ENCODE data around the gene SLC4A2.

SLC4A2 gene

GRCh38 chr7:151091988-151092387 lies 32.6 kb downstream of the SLC4A2 start:
- Histone ChIP-seq H3K79me2 (ENCODE audit: insufficient read depth, low read length) (peaks cover 88% of the 10 kb centered on the region), H3K36me3 (ENCODE audit: insufficient read depth, low read length) (no peaks in the 10 kb centered on the region), H3K4me1 (ENCODE audit: insufficient read depth, low read length, poor library complexity, severe bottlenecking) (peaks cover 22% of the 10 kb centered on the region), H3F3A (ENCODE audit: low read depth) (no peaks in the 10 kb centered on the region), H2AFZ (ENCODE audit: low read length) (no peak overlapping the region), H3K4me3 (ENCODE audit: low read length, poor library complexity, severe bottlenecking) (no peak overlapping the region), H3K4me2 (ENCODE audit: low read depth, low read length, poor library complexity, severe bottlenecking) (no peak overlapping the region), H3K9me3 (ENCODE audit: insufficient read depth, low read depth, low read length) (no peaks in the 10 kb centered on the region), H3K27me3 (ENCODE audit: insufficient read depth, low read length, poor library complexity, severe bottlenecking) (no peaks in the 10 kb centered on the region), H4K20me1 (ENCODE audit: insufficient read depth, low read length, poor library complexity, severe bottlenecking) (peaks cover 68% of the 10 kb centered on the region), H3K9ac (ENCODE audit: low read depth, low read length, poor library complexity, severe bottlenecking) (no peak overlapping the region), H3K9me2 (replicated peaks; ENCODE audit: low read depth, low read length) (no peaks in the 10 kb centered on the region)
- TF ChIP-seq, protein P1, sequence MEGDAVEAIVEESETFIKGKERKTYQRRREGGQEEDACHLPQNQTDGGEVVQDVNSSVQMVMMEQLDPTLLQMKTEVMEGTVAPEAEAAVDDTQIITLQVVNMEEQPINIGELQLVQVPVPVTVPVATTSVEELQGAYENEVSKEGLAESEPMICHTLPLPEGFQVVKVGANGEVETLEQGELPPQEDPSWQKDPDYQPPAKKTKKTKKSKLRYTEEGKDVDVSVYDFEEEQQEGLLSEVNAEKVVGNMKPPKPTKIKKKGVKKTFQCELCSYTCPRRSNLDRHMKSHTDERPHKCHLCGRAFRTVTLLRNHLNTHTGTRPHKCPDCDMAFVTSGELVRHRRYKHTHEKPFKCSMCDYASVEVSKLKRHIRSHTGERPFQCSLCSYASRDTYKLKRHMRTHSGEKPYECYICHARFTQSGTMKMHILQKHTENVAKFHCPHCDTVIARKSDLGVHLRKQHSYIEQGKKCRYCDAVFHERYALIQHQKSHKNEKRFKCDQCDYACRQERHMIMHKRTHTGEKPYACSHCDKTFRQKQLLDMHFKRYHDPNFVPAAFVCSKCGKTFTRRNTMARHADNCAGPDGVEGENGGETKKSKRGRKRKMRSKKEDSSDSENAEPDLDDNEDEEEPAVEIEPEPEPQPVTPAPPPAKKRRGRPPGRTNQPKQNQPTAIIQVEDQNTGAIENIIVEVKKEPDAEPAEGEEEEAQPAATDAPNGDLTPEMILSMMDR (conservative IDR thresholded peaks at IDR 0.05; ENCODE audit: low read length) = no peak
- TF ChIP-seq EZH2phosphoT487 (IDR thresholded peaks at IDR 0.05; ENCODE audit: borderline replicate concordance) = no peak

DNA sequence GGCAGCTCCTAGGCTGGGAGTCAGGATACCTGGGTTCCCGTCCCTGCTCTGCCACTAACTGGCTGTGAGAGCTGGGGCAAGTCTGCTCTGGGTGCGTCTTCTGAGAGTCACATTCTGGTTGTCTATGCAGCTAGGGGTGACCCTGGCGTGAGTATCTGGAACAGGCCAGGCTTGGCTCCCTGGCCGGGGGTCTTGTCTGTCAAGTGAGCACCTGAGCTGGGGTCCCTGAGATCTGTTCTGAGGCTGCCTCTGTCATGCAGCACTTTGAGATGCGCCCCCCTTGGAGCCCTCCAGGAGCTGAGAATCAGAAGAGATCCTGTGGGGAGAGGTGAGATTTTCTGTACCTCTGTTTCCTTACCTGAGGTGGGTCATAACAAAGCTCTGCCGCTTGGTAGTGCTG lies 34.4 kb downstream of the SLC4A2 start:
- Histone ChIP-seq H3F3A (ENCODE audit: low read depth) (no peaks in the 10 kb centered on the region), H3K4me1 (ENCODE audit: insufficient read depth, low read length, poor library complexity, severe bottlenecking) (peaks cover 9% of the 10 kb centered on the region), H3K4me2 (ENCODE audit: low read depth, low read length, poor library complexity, severe bottlenecking) (no peak overlapping the region), H3K9me3 (ENCODE audit: insufficient read depth, low read depth, low read length) (no peaks in the 10 kb centered on the region), H3K9ac (ENCODE audit: low read depth, low read length, poor library complexity, severe bottlenecking) (no peak overlapping the region), H3K36me3 (ENCODE audit: insufficient read depth, low read length) (no peaks in the 10 kb centered on the region), H3K9me2 (replicated peaks; ENCODE audit: low read depth, low read length) (no peaks in the 10 kb centered on the region), H3K27me3 (ENCODE audit: insufficient read depth, low read length, poor library complexity, severe bottlenecking) (no peaks in the 10 kb centered on the region), H3K79me2 (ENCODE audit: insufficient read depth, low read length) (peaks cover 74% of the 10 kb centered on the region; the same call in 1 of the 2 replicates), H3K4me3 (ENCODE audit: low read length, poor library complexity, severe bottlenecking) (no peak overlapping the region), H2AFZ (ENCODE audit: low read length) (no peak overlapping the region), H4K20me1 (ENCODE audit: insufficient read depth, low read length, poor library complexity, severe bottlenecking) (peaks cover 52% of the 10 kb centered on the region)
- TF ChIP-seq EZH2phosphoT487 (IDR thresholded peaks at IDR 0.05; ENCODE audit: borderline replicate concordance) = no peak
- TF ChIP-seq, protein P1 (conservative IDR thresholded peaks at IDR 0.05; ENCODE audit: low read length) = no peak

DNA sequence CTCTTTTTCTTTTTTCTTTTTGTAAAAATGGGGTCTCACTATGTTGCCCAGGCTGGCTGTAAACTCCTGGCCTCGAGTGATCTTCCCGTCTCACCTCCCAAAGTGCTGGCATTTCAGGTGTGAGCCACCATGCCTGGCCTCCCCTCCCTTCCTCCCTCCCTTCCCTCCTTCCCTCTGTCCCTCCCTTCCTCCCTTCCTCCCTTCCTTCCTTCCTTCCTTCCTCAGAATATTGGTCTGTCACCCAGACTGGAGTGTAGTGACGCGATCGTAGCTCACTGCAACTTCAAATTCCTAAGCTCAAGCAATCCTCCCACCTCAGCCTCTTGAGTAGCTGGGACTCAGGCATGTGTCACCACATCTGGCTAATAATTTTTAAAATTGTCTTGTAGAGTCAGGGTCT lies 35.3 kb downstream of the SLC4A2 start:
- TF ChIP-seq EZH2phosphoT487 (IDR thresholded peaks at IDR 0.05; ENCODE audit: borderline replicate concordance) = no peak
- TF ChIP-seq, protein P1 (conservative IDR thresholded peaks at IDR 0.05; ENCODE audit: low read length) = no peak
- no peaks in the 10 kb centered on the region for H3K9me3 ChIP-seq (ENCODE audit: insufficient read depth, low read depth, low read length)
- H3K4me1 ChIP-seq (ENCODE audit: insufficient read depth, low read length, poor library complexity, severe bottlenecking) = no peaks in the 10 kb centered on the region
- no peaks in the 10 kb centered on the region for H3K36me3 ChIP-seq (ENCODE audit: insufficient read depth, low read length)
- no peaks in the 10 kb centered on the region for H3F3A ChIP-seq (ENCODE audit: low read depth)
- H3K4me2 ChIP-seq (ENCODE audit: low read depth, low read length, poor library complexity, severe bottlenecking) = no peak overlapping the region
- H4K20me1 ChIP-seq (ENCODE audit: insufficient read depth, low read length, poor library complexity, severe bottlenecking) = peaks cover 43% of the 10 kb centered on the region
- H3K9ac ChIP-seq (ENCODE audit: low read depth, low read length, poor library complexity, severe bottlenecking) = no peak overlapping the region
- no peaks in the 10 kb centered on the region for H3K27me3 ChIP-seq (ENCODE audit: insufficient read depth, low read length, poor library complexity, severe bottlenecking)
- H3K79me2 ChIP-seq (ENCODE audit: insufficient read depth, low read length) = peaks cover 70% of the 10 kb centered on the region; the same call in 1 of the 2 replicates
- H3K9me2 ChIP-seq (replicated peaks; ENCODE audit: low read depth, low read length) = no peaks in the 10 kb centered on the region
- no peak overlapping the region for H2AFZ ChIP-seq (ENCODE audit: low read length)
- no peak overlapping the region for H3K4me3 ChIP-seq (ENCODE audit: low read length, poor library complexity, severe bottlenecking)

Measured in Loucy (cell line).